Measurements from ENCODE around the gene PRDM9.

GRCh38 chr5:23474315-23474714, 33.1 kb upstream of the PRDM9 start:
- TF ChIP-seq, protein P1, sequence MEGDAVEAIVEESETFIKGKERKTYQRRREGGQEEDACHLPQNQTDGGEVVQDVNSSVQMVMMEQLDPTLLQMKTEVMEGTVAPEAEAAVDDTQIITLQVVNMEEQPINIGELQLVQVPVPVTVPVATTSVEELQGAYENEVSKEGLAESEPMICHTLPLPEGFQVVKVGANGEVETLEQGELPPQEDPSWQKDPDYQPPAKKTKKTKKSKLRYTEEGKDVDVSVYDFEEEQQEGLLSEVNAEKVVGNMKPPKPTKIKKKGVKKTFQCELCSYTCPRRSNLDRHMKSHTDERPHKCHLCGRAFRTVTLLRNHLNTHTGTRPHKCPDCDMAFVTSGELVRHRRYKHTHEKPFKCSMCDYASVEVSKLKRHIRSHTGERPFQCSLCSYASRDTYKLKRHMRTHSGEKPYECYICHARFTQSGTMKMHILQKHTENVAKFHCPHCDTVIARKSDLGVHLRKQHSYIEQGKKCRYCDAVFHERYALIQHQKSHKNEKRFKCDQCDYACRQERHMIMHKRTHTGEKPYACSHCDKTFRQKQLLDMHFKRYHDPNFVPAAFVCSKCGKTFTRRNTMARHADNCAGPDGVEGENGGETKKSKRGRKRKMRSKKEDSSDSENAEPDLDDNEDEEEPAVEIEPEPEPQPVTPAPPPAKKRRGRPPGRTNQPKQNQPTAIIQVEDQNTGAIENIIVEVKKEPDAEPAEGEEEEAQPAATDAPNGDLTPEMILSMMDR (IDR thresholded peaks at IDR 0.05): no peak
- no peak for TF ChIP-seq POLR2A (IDR thresholded peaks at IDR 0.05)
